ENCODE data around the gene ZFAND6. TPM values are rescaled to one million over a fixed set of nuclear protein-coding genes. Genes with fewer than 3 reads are reported as not detected.

The ZFAND6 gene
- total RNA-seq, 4 donors from 2014 or later, result 71.1 to 102 (median 82.5) TPM

DNA sequence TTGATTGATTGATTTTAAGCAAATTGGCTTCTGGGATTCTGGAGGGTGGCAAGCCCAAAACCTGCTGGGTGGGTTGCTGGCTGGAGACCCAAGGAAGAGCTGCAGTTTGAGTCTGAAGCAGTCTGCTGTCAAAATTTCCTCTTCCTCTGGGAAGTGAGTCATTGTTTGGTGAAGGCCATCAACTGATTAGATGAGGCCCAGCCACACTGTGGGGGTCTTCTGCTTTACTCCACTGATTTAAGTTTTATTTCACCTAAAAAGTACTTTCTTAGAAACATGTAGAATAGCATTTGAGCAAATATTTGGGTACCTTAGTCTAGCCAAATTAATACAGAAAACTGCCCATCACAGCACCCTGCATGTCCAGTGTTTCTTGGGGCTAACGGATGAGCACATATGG lies 127.1 kb downstream of the ZFAND6 start:
- DNase-seq, result no peak
- Histone ChIP-seq H3K9me3 (no peaks in the 10 kb centered on the region), H3K4me1 (peaks cover 0 to 7% (median 0%) of the 10 kb centered on the region in 3 donors), H3K27me3 (no peaks in the 10 kb centered on the region), H3K4me3 (no peak overlapping the region), H3K36me3 (peaks cover 0 to 64% (median 3%) of the 10 kb centered on the region in 3 donors), H3K27ac (no peak overlapping the region)
- 100% methylated on average over 1 of the region's 1 CpG for WGBS, 2 donors
- intact Hi-C loops (cut with DNase I), result no loop called here
- TF ChIP-seq, protein P1, sequence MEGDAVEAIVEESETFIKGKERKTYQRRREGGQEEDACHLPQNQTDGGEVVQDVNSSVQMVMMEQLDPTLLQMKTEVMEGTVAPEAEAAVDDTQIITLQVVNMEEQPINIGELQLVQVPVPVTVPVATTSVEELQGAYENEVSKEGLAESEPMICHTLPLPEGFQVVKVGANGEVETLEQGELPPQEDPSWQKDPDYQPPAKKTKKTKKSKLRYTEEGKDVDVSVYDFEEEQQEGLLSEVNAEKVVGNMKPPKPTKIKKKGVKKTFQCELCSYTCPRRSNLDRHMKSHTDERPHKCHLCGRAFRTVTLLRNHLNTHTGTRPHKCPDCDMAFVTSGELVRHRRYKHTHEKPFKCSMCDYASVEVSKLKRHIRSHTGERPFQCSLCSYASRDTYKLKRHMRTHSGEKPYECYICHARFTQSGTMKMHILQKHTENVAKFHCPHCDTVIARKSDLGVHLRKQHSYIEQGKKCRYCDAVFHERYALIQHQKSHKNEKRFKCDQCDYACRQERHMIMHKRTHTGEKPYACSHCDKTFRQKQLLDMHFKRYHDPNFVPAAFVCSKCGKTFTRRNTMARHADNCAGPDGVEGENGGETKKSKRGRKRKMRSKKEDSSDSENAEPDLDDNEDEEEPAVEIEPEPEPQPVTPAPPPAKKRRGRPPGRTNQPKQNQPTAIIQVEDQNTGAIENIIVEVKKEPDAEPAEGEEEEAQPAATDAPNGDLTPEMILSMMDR (IDR thresholded peaks at IDR 0.05), result no peak
- TF ChIP-seq POLR2A (IDR thresholded peaks at IDR 0.05), result no peak

Small RNAs within 50 kb of the gene (small RNA-seq; reads per million reads assigned to genes)
- gene RF00017, result 0 reads per million in 4 donors

Other genes with a start within 250 kb of the ZFAND6 start
- 10 to 100 TPM in 2 of 4 donors, 1 to 10 TPM in 2; 4.8 to 11.8 (median 9.9) TPM for gene MTHFS, start 162.7 kb upstream of the ZFAND6 start, total RNA-seq
- gene BCL2A1, start 88.5 kb upstream of the ZFAND6 start, total RNA-seq, result 1 to 10 TPM in 2 of 4 donors, under 1 TPM in 1, not detected in 1; 0.45 to 2.7 (median 1.2) TPM
- gene FAH, start 93.3 kb downstream of the ZFAND6 start, total RNA-seq, result 10 to 100 TPM in 3 of 4 donors, 1 to 10 TPM in 1; 10.0 to 28.3 (median 15.8) TPM
- gene CTXND1, start 192.5 kb downstream of the ZFAND6 start, total RNA-seq, result not detected

Measured in esophagus squamous epithelium (tissue), 5 donors.